ENCODE data around the gene FUCA1. TPM values are rescaled to one million over a fixed set of nuclear protein-coding genes. Genes with fewer than 3 reads are reported as not detected.

FUCA1 gene
- total and polyA plus RNA-seq, 2 experiments from 2014 or later = 11.5 to 13.3 TPM

DNA sequence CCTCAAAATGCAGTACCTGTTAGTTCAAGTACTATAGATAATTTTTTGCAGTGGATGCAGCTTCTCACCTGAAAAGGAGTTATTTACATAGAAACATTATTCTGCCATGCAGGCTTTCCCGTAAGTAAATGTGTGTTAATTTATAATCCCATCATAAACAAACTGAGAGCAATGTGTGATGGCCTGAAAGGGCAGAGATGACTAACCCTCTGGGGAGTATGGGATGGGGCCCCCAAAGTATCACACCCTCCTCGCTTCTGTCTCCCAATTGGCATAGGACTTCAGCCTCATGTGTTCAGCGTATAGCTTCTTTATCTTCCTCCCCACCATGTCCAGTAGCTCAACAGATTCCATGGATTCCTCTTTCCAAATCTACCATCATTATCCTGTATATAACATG, 50.5 kb downstream of the FUCA1 start:
- H3K4me1 ChIP-seq (ENCODE audit: insufficient read depth) = no peaks in the 10 kb centered on the region
- peaks cover 28% of the 10 kb centered on the region for H3K36me3 ChIP-seq (ENCODE audit: low read depth)
- 82% methylated on average over 3 of the region's 3 CpGs for WGBS, 2 experiments (ENCODE audit: low coverage in 1 of 2, low lambda C conversion rate in 2 of 2, missing lambda C conversion rate in 2 of 2)
- H3K27me3 ChIP-seq (replicated peaks; ENCODE audit: insufficient read depth) = no peaks in the 10 kb centered on the region
- no peak overlapping the region for H3K4me2 ChIP-seq (ENCODE audit: unreplicated experiment)
- H3K9me2 ChIP-seq (ENCODE audit: insufficient read depth) = no peaks in the 10 kb centered on the region
- H4K20me1 ChIP-seq (ENCODE audit: insufficient read depth) = no peaks in the 10 kb centered on the region
- H3K79me2 ChIP-seq (ENCODE audit: insufficient read depth) = peaks cover 4% of the 10 kb centered on the region; the same call in 1 of the 2 replicates
- H3K9me3 ChIP-seq (ENCODE audit: low read depth) = no peaks in the 10 kb centered on the region
- no peak overlapping the region for H2AFZ ChIP-seq
- TF ChIP-seq EZH2 (IDR thresholded peaks at IDR 0.05; ENCODE audit: insufficient read depth, poor library complexity, severe bottlenecking) = no peak
- TF ChIP-seq EZH2phosphoT487 (IDR thresholded peaks at IDR 0.05; ENCODE audit: insufficient read depth, low read depth) = no peak
- H3K4me3 ChIP-seq = no peak overlapping the region
- H3F3A ChIP-seq (ENCODE audit: insufficient read depth) = no peaks in the 10 kb centered on the region
- in situ Hi-C loops (cut with MboI) = no loop called here
- no peak overlapping the region for H3K27ac ChIP-seq
- no peak overlapping the region for H3K9ac ChIP-seq
- no peak for DNase-seq

DNA sequence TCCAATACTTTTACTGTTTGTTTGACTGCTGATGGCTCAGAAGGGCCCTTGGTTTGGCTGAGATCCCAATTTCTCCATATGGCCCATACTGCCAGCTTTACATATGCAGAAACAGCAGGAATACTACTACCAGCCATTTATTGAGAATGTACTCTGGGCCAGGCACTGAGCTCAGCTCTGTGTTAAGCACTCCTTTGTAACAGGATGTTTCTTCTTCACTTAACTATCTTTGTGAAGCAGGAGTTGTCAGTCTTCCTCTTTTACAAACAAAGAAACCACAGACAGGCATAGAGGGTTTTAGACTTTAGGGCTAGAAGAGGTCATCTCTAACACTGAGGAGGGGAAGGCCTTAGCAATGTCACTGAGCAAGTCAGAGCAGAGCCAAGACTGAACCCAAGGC, 51.2 kb downstream of the FUCA1 start:
- H3K27me3 ChIP-seq (replicated peaks; ENCODE audit: insufficient read depth) = no peaks in the 10 kb centered on the region
- in situ Hi-C loops (cut with MboI) = no loop called here
- H3K79me2 ChIP-seq (ENCODE audit: insufficient read depth) = no peaks in the 10 kb centered on the region; the same call in 1 of the 2 replicates
- no peaks in the 10 kb centered on the region for H4K20me1 ChIP-seq (ENCODE audit: insufficient read depth)
- TF ChIP-seq EZH2 (IDR thresholded peaks at IDR 0.05; ENCODE audit: insufficient read depth, poor library complexity, severe bottlenecking) (no peak), EZH2phosphoT487 (IDR thresholded peaks at IDR 0.05; ENCODE audit: insufficient read depth, low read depth) (no peak)
- no peaks in the 10 kb centered on the region for H3K4me1 ChIP-seq (ENCODE audit: insufficient read depth)
- H3F3A ChIP-seq (ENCODE audit: insufficient read depth) = no peaks in the 10 kb centered on the region
- H3K9ac ChIP-seq = no peak overlapping the region
- no peak overlapping the region for H3K4me3 ChIP-seq
- no peak overlapping the region for H2AFZ ChIP-seq
- no peak overlapping the region for H3K27ac ChIP-seq
- peaks cover 28% of the 10 kb centered on the region for H3K36me3 ChIP-seq (ENCODE audit: low read depth)
- H3K9me2 ChIP-seq (ENCODE audit: insufficient read depth) = no peaks in the 10 kb centered on the region
- no peak for DNase-seq
- no peaks in the 10 kb centered on the region for H3K9me3 ChIP-seq (ENCODE audit: low read depth)
- H3K4me2 ChIP-seq (ENCODE audit: unreplicated experiment) = no peak overlapping the region

DNA sequence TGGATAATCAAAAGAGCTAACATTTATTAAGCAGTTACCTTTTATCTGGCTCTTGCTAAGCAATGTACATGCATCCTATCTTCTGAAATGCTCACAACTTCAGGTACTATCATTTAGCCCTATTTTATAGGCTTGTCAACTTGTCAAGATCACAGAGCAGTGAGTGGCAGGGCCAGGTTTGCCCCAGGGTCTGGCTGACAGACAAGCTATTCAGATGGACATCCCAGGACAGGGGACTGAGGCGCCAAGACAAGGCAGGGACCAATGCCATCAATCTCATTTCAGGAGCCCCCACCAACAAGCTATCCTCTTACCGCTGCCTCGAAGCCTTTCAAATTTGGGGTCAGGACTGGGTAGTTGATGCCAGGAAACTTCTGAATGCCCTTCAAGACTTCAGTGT, 51.7 kb downstream of the FUCA1 start:
- 95 to 100% methylated on average over 3 of the region's 3 CpGs for WGBS, 2 experiments (ENCODE audit: low coverage in 1 of 2, low lambda C conversion rate in 2 of 2, missing lambda C conversion rate in 2 of 2)
- Histone ChIP-seq H3K9me3 (ENCODE audit: low read depth) (no peaks in the 10 kb centered on the region), H3K27ac (no peak overlapping the region), H3K27me3 (replicated peaks; ENCODE audit: insufficient read depth) (no peaks in the 10 kb centered on the region), H3K4me2 (ENCODE audit: unreplicated experiment) (no peak overlapping the region), H3K9me2 (ENCODE audit: insufficient read depth) (no peaks in the 10 kb centered on the region), H3K79me2 (ENCODE audit: insufficient read depth) (no peaks in the 10 kb centered on the region), H3K36me3 (ENCODE audit: low read depth) (peaks cover 28% of the 10 kb centered on the region), H3K4me3 (no peak overlapping the region), H2AFZ (no peak overlapping the region), H3F3A (ENCODE audit: insufficient read depth) (no peaks in the 10 kb centered on the region), H3K4me1 (ENCODE audit: insufficient read depth) (no peaks in the 10 kb centered on the region), H3K9ac (no peak overlapping the region), H4K20me1 (ENCODE audit: insufficient read depth) (no peaks in the 10 kb centered on the region)
- no peak for DNase-seq
- in situ Hi-C loops (cut with MboI) = no loop called here
- TF ChIP-seq EZH2phosphoT487 (IDR thresholded peaks at IDR 0.05; ENCODE audit: insufficient read depth, low read depth) (no peak), EZH2 (IDR thresholded peaks at IDR 0.05; ENCODE audit: insufficient read depth, poor library complexity, severe bottlenecking) (no peak)

DNA sequence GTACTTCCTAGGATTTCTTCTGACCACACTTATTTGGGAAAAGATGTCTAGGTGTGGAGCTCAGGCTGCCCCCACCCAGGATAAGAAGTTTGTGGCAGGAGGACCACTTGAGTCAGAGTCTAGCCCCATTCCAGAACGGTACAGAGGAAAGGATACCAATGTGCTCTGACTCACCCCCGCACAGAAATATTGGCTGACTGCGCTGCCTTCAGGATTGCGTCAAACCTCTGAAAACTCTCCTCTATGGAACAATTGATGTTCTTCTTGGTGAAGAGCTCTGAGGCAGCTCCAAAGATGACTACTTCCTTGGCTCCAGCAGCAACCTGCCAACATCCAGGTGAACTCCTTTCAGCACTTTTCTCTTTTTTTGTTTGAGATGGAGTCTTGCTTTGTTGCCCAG, 54.1 kb downstream of the FUCA1 start:
- H4K20me1 ChIP-seq (ENCODE audit: insufficient read depth) = no peaks in the 10 kb centered on the region
- in situ Hi-C loops (cut with MboI) = no loop called here
- no peaks in the 10 kb centered on the region for H3K9me2 ChIP-seq (ENCODE audit: insufficient read depth)
- no peaks in the 10 kb centered on the region for H3K79me2 ChIP-seq (ENCODE audit: insufficient read depth)
- DNase-seq = no peak
- peaks cover 28% of the 10 kb centered on the region for H3K36me3 ChIP-seq (ENCODE audit: low read depth)
- H3K4me1 ChIP-seq (ENCODE audit: insufficient read depth) = no peaks in the 10 kb centered on the region
- H3K4me3 ChIP-seq = no peak overlapping the region
- no peak overlapping the region for H3K27ac ChIP-seq
- H2AFZ ChIP-seq = no peak overlapping the region
- no peak overlapping the region for H3K4me2 ChIP-seq (ENCODE audit: unreplicated experiment)
- H3K27me3 ChIP-seq (replicated peaks; ENCODE audit: insufficient read depth) = no peaks in the 10 kb centered on the region
- TF ChIP-seq EZH2 (IDR thresholded peaks at IDR 0.05; ENCODE audit: insufficient read depth, poor library complexity, severe bottlenecking) (no peak), EZH2phosphoT487 (IDR thresholded peaks at IDR 0.05; ENCODE audit: insufficient read depth, low read depth) (no peak)
- no peaks in the 10 kb centered on the region for H3F3A ChIP-seq (ENCODE audit: insufficient read depth)
- WGBS, 2 experiments (ENCODE audit: low coverage in 1 of 2, low lambda C conversion rate in 2 of 2, missing lambda C conversion rate in 2 of 2) = 88 to 89% methylated on average over 4 of the region's 4 CpGs
- H3K9ac ChIP-seq = no peak overlapping the region
- H3K9me3 ChIP-seq (ENCODE audit: low read depth) = no peaks in the 10 kb centered on the region
